ENCODE results near the gene UBAP2L.

DNA sequence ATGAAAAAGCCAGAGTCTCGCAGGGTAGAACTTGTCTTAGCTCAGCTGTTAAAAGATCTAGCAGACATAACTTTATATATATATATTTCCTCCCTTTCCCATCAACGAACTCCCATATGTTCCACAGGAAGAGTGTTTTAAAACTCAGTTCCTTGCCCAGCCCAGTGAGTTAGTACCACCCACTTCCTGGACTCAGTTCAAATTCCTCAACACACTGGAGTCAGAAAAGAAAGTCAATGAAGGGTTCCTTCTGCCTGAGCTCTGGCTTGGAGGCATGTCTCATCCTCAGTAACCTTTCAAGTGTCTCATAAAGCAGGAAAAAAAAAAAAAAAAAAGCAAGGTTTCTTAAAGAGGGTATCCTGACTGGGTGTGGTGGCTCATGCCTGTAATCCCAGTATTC lies 44.4 kb upstream of the UBAP2L start:
- TF ChIP-seq, protein P1, sequence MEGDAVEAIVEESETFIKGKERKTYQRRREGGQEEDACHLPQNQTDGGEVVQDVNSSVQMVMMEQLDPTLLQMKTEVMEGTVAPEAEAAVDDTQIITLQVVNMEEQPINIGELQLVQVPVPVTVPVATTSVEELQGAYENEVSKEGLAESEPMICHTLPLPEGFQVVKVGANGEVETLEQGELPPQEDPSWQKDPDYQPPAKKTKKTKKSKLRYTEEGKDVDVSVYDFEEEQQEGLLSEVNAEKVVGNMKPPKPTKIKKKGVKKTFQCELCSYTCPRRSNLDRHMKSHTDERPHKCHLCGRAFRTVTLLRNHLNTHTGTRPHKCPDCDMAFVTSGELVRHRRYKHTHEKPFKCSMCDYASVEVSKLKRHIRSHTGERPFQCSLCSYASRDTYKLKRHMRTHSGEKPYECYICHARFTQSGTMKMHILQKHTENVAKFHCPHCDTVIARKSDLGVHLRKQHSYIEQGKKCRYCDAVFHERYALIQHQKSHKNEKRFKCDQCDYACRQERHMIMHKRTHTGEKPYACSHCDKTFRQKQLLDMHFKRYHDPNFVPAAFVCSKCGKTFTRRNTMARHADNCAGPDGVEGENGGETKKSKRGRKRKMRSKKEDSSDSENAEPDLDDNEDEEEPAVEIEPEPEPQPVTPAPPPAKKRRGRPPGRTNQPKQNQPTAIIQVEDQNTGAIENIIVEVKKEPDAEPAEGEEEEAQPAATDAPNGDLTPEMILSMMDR (IDR thresholded peaks at IDR 0.05; ENCODE audit: insufficient read depth, low read length, poor library complexity, severe bottlenecking): no peak
- no peak for TF ChIP-seq EZH2phosphoT487 (conservative IDR thresholded peaks at IDR 0.05; ENCODE audit: low read length)

Measured in SU-DHL-6 (cell line).